GM04503 (cell line): Measurements from ENCODE around the gene KIAA0232.
"Not testable (repeated sequence)": the region's sequence is repeated elsewhere in the genome, so short reads cannot be mapped to it uniquely, and the experiment has no call there.

Source experiments
- DNase-seq: peaks from one replicate; pipeline ENCODE4 v3.0.0-alpha.2; 2012; ENCODE audit warnings: low read depth

Gene KIAA0232

DNA sequence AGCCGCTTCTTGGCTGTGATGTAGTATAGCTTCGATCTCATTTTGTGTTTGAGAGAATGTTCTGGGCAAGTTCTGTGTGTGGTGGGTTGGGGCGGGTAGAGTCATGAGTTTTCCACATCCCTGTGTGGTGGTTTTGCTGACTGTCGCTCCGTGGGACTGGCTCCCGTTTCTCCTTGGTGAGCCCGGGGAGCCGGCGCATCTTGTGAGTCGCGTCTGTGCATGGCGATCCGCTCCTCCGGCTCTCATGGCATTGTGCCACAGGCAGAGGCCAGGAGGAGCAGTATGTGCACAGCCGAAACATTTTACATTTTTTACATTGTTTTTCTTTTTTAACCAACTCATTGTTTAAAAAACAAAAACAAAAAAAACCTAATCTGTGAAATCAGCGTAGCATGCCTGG, 99.4 kb downstream of the KIAA0232 start:
- DNase-seq = no peak

DNA sequence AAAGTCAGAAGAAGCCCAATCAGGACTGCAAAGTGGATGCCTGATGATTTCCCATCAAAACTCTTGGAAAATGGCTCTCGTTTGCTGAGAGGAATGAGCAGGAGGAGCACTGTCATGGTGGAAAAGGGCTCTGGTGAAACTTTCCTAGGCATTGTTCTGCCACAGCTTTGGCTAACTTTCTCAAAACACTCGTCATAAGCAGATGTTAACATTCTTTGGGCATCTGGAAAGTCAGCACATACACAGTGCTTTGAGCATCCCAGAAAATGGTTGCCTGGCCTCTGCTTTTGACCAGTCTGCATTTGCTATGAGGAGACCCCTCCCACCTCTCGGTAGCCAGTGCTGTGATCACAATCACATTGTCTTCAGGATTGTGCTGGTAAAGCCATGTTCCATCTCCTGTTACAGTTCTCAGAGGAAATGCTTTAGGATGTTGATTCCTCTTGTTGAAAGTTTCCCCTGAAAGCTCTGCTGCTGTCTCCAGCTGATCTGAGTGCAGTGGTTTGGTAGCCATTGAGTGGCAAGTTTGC, 101.9 kb downstream of the KIAA0232 start:
- no peak for DNase-seq

DNA sequence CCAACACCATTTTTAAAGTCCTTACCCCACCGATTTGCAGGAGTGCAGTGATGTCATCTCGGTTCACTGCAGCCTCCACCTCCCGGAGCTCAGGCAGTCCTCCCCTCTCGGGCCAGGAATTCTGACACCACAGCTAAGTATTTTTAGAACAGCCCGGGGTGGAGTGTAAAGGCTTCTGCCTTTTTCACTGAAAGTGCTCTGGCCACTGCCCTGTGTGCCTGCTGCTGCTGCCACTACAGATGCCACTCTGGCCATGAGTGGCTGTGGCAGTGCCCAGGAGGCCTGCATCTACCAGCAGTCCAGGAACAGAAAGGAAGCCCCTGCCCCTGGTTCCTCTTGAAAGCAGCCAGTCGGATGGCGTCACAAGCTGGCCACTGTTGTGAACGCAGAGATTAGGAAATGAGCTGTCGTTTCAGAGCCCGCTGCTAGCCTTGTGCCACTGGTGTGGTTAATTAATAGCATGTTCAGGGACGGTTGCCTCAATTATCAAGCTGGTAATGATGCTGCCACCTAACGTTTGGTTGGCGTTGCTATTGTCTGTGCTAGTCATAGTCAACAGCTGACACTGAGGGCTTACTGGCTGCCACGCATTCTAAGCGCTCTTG, 103.5 kb downstream of the KIAA0232 start:
- peak; percentile 53 for DNase-seq

DNA sequence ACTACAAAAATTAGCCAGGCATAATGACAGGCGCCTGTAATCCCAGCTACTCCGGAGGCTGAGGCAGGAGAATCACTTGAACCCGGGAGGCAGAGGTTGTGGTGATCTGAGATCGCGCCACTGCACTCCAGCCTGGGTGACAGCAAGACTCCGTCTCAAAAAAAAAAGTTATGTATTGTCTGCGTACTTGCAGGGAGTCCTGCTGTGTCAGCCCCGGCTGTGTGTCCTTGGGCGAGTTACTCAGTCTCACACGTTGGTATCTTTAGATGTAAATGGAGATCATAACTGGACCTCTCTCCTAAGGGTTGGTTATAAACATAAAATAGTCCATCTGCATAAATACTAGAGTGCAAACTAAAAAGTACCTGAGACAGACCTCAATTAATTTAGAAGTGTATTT, 104.4 kb downstream of the KIAA0232 start:
- DNase-seq = no peak

DNA sequence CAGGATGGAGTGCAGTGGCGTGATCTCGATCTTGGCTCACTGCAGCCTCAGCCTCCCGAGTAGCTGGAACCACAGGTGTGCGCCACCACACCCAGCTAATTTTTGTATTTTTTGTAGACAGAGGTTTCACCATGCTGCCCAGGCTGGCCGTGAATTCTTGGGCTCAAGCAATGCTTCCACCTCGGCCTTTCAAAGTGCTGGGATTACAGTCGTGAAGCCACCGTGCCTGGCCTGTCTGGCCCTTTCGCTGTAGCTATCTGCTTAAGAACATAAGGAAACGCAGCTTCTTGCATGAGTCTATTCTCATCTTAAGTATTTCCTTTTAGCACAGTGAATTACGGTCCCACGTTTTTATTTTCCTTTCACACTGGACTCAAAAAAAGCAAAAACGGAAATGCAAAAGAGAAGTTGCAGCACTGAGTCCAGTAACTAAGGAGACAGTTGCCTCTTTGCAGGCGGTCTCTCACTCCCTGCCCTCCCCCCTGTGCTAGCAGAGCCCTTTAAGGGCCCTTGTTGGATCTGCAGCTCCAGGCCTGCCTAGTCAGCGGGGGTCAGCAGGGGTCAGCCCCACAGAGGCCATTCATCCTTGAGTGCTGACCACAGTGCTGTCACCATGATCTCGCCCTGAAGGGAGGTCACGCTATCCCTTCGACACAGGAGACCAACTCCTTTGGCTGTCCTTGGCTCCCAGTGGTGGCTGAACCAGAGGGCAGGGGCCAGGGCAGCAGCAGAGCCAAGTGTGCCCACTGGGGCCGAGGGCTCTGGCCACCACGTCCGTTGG, 105.3 kb downstream of the KIAA0232 start:
- DNase-seq = no peak

DNA sequence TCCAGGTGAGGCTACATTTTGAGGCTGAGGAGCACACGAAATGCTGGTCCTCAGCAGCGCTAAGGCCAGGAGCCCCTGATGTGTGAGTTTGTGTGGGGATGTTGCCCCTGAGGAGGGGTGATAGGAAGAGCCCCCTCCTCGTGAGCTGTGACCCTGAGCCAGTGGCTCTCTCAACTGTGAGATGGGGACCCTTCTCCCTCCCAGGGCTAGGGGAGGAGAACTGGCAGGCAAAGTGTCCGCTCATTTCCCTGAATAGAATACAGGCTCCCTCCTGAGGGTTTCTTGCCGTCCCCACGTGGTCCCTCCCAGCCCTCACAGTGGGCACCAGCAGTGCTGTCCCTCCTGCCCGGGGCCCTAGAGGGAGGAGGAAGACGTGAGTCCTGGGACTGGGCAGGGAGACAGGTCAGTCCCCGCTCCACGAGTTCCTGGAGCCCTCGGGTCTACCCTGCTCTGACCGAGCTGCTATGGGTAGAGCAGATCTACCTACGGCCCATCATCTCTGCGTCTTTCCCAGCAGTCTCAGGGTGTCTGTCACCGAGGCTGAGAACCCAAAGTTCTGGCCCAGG, 106.1 kb downstream of the KIAA0232 start:
- no peak for DNase-seq

DNA sequence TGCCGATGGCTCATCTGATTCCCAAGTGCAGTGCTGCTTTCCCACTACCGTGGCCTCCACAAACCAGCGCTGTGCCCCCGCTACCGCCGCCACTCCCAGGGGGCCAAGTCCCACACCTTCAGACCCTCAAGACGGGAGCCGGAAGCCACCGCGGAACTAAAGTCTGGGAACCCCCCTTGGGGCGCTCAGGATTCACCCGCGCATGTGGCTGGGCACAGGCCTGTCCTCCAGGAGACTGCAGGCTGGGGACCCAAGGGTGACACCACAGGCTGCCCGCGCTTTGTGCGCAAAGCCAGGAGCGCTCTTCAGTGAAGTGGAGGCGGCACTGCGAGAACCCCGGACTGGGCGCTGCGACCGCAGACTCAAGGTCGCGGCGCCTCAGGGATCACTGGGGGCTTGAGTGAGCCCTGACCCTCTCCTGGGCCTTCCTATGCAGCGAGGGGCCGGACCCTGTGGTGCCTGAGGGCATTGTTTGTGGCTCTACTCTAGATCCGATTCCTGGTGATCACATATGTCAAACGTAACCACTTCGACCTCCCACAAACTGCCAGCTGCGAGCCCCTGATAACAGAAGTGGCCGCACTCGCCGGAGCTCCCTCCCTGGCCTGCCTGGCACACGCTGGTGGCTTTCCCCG, 106.7 kb downstream of the KIAA0232 start:
- DNase-seq = no peak

DNA sequence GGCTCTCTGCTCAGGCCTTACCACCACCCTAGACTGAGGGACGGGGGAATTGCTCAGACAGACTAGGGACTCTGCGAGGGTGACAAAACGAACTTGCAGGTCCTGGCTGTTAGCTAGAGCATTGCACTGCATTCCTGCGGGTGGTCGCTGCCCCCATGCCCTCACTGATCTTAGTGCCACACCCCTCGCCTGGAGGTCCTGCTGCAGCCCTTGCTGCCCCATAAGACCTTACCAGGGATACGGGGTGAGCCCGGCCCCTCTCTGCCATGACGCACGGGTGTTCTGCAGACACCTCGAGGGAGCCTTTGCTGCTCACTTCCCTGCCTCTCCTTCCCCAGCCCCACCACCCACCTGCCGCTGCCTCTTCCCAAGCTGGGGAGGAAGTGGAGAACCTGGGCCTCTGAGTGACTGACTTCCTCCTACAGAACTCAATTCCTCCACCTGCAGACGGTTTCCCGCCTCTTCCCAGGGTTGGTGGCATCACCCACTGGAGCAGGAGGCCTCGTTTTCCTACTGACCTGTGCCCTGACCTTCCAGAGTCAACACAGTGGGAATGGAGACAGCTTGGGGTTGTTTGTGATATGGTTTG, 107.3 kb downstream of the KIAA0232 start:
- no peak for DNase-seq

DNA sequence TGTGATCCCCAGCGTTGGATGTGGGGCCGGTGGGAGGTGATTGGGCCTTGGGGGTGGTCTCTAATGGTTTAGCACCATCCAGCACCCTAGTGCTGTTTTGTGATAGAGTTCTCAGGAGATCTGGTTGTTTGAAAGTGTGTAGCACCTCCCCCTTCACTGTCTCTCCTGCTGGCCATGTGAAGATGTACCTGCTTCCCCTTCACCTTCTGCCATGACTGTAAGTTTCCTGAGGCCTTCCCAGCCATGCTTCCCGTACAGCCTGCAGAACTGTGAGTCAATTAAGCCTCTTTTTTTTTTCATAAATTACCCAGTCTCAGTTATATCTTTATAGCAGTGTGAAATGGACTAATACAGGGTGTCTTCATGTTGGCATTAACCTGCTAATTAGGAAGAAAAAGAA, 107.8 kb downstream of the KIAA0232 start:
- no peak for DNase-seq

DNA sequence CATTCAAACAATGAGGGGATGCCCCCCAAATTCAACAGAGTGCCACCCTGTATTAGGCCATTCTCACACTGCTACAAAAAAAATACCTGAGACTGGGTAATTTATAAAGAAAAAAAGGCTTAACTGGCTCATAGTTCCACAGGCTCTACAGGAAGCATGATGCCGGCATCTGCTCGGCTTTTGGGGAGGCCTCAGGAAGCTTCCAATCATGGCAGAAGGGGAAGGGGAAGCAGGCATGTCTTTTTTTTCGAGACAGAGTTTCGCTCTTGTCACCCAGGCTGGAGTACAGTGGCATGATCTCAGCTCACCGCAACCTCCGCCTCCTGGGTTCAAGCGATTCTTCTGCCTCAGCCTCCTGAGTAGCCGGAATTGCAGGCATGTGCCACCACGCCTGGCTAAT, 108.4 kb downstream of the KIAA0232 start:
- not testable (repeated sequence) for DNase-seq

DNA sequence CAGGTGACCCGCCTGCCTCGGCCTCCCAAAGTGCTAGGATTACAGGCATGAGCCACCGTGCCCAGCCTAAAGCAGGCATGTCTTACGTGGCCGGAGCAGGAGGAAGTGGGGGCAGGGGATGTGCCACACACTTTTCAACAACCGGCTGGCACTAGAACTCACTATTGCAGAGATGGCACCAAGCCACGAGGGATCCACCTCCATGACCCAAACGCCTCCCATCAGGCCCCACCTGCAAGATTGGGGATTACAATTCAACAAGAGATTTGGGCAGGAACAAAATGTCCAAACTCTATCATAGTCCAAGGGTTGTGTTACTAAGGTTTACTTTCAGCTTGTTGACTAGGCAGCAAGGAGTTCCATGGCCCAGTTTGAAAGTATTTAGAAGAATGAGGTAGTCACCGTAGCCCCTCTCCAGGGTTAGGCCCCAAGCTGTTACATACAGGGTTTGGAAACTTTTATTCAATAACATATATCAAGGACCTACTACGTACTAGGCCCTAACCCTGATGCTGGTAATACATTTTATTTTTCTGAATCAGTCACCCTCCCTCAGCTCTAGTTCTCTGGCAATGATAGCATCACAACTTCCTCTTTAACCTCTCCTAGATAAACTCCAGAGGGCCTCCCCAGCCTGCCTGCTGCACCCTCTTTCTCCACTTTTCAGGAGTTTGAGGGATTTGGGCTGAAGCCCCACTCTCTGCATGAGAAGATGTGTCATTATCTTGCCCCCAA, 109.1 kb downstream of the KIAA0232 start:
- DNase-seq = no peak

DNA sequence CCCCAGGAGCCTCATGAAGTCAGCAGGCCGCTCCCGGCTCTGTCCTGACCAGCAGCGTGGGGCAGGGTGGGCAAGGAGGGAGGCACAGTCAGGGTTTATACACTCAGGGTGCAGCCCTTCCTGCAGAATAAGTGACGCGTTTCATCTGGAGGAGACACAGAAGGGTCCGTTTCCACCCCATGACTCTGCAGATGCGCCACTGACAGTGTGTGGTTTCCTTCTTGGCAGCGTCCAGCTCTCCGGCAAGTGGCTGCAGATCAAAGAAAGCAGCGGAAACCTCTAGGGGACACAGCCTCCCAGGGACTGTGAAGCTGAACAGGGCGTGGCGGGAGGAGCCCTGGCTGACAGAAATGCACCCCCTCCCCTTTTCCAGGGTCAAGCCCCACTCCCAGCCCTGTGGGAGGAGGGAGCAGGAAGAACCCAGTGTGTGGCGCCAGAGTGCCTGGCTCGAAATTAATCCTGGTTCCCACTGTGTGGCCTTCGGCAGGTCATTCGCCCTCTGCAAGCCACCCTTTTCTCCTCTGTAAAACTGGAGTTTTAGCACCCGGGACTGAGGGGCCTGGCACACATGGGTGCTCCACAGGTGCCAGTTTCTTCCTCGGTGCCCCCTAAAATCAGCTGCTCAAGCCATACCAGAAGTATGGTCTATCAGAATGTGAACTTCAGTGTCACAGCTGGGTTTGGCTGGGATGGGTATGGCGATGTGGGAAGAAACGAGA, 109.8 kb downstream of the KIAA0232 start:
- no peak for DNase-seq

DNA sequence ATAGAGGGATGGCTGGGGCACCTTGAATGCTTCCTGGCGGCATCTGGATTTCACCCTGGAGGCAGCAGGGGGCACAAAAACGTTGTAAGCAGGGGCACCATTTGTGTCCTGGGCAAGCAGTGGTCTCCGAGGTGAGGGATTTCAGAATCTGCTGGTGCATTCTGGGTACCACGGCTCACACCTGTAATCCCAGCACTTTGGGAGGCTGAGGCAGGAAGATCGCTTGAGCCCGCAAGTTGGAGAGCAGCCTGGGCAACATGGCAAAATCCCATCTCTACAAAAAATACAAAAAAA, 110.3 kb downstream of the KIAA0232 start:
- no peak for DNase-seq

DNA sequence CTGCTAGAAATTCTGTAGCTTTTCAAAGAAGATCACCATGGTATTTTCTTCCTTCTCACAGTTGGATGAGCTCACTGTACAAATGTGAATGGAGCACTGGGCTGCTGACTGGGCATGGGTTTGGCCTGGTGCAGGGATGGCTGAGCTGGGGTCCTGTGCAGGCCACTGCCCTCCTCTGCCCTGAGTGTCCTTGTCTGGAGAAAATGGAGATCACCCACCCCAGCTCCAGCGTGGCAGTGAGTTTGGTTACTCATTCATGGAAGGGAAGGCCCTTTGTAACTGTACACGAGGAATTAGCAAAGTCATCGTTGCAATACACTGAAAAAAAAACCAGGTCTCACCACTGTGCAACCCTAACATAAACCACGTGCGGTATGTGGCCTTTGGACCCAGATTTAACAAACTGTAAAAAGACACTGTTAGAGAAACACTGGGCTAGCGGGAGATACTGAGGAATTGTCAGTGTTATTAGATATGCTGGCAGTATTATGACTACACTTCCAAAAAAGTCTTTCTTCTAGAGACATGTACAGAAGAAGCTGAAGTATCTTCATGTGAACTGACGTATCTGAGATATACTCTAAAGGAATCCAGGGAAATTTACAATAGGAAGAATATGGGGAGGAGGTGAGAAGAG, 111.0 kb downstream of the KIAA0232 start:
- DNase-seq = no peak

DNA sequence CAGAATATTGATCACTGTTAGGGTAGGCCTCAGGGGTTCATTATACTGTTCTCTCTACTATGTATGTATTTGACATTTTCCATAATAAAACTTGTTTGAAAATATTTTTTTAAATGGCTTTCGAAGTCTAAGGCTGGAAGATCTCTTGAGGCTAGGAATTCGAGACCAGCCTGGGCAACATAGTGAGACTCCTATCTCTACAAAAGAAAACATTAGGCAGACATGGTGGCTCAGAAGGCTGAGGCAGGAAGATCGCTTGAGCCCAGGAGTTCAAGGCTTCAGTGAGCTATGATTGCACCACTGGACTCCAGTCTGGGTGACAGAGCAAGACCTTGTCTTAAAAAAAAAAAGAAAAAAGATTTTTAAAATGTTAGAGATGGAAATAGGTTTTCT, 111.6 kb downstream of the KIAA0232 start:
- DNase-seq = no peak

DNA sequence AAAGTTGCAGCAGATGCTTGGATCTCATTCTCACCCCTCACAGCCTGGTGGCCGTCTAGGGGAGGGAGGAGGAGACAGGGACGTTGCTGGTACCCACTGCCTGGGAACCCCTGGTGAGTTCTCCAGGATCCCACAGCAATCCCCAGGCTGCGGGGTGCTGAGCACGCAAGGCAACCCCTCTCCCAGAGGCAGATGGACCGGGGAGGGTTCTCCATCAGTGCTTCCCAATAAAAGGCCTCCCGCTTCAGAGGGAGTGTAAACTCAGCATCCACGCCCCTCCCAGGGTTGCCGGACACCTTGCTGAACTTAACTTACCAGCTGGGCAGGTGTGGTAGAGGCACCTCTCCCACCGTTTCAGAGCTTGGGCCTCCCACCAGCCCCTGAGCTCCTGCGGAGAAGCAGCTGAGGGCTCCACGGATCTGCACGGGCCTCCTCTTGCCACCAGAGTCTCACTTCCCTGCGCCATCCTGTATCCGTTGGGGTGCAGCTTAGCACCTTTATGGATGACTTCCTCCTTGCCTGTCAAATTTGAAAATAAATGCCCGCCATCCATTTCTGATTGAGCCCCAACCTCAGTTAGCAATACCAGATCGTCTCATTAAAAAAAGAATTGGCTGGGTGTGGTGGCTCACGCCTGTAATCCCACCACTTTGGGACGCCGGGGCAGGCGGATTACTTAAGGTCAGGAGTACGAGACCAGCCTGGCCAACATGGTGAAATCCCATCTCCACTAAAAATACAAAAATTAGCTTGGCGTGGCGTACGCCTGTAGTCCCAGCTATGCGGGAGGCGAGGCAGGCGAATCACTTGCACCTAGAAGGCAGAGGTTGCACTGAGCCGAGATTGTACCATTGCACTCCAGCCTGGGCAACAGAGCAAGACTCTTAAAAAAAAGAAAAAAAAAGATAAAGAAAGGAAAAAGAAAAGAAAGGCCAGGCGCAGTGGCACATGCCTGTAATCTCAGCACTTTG, 112.3 kb downstream of the KIAA0232 start:
- no peak for DNase-seq

DNA sequence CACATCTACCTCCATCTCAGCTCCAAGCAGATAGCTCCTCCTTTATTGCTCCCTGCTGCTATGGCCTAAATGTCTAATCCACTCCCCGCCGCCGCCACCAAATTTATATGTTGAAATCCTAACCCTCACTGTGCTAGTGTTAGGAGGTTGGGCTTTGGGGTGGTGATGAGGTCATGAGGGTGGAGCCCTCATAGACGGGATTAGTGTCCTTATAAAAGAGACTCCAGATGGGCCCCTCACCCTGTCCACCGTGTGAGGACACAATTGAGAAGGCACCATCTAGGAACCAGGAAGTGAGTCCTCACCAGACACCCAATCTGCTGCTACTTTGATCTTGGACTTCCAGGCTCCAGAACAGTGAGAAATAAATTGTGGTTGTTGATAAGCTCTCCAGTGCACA, 113.5 kb downstream of the KIAA0232 start:
- no peak for DNase-seq

DNA sequence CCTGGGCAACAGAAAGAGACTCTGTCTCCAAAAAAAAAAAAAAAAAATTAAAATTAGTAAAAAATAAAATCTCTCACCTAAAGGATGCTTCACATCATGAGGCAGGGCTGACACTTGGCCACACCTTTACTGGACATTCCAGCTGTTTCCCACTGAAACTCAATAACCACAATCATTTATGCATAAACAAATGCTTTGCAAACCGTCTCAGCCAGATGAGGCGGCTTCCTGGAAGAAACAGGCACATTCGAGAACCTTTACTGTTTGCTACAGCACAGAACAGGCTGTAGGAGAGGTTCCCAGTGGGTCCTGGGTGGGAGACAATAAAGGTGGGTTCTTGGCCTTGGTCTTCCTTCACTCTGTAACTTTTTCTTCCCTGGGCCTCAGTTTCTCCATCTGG, 116.2 kb downstream of the KIAA0232 start:
- no peak for DNase-seq

DNA sequence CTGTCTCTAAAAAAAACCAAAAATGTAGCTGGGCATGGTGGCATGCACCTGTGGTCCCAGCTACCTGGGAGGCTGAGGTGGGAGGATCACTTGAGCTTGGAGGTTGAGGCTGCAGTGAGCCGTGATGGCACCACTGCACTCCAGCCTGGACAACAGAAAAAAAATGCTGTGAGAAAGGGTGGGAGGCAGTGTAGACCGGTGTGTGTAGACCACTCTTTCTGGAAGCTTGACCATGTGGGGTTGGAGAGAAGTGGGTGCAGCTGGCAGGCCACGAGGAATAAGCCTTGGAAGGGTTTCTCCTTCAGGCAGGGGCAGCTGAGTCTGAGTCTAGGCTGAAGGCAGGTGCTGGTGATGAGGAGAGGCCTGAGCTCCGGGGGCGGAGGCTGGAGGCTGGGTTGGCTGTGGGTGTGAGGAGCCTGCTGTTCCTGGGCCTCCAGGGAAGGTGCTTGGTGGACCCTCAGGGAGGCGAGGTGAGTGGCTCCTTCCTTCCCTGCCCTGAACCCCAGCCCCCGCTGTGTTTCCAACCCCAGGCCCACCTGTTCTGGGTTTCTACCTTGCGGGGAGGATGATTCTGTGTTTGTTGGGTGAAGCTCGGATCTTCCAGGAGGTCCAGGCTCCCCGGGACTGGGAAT, 117.8 kb downstream of the KIAA0232 start:
- DNase-seq = no peak
